Astrocyte (in vitro differentiated cells and primary cell): ENCODE measurements around the gene NPHP4. TPM values are rescaled to one million over a fixed set of nuclear protein-coding genes. Genes with fewer than 3 reads are reported as not detected.

Experiments used
- DNase-seq: peaks from one replicate; pipeline ENCODE4 v3.0.0-alpha.2; 2010; ENCODE audit warnings: low read depth
- FAIRE-seq: peaks from 2 replicates; lab custom pipeline; 2011; peaks lifted over from hg19 to GRCh38; lab: Jason Lieb, UNC
- H2AFZ ChIP-seq: 2 replicates; pipeline ENCODE4 v1.6.0; 2012; ENCODE audit warnings: low read depth, low read length, inconsistent platforms
- H3K27ac ChIP-seq: 2 replicates; pipeline ENCODE4 v1.5.1; 2011; ENCODE audit warnings: low read depth, low read length, inconsistent platforms
- H3K27me3 ChIP-seq: 2 replicates; pipeline ENCODE4 v1.6.0; 2011; ENCODE audit warnings: low read length, inconsistent platforms; ENCODE audit not compliant: insufficient read depth
- H3K36me3 ChIP-seq: 2 replicates; pipeline ENCODE4 v1.5.1; 2011; ENCODE audit warnings: low read length, inconsistent platforms; ENCODE audit not compliant: insufficient read depth
- H3K4me1 ChIP-seq: 2 replicates; pipeline ENCODE4 v1.5.1; 2011; ENCODE audit warnings: low read length, inconsistent platforms; ENCODE audit not compliant: insufficient read depth
- H3K4me2 ChIP-seq: 2 replicates; pipeline ENCODE4 v1.6.0; 2012; ENCODE audit warnings: low read length, inconsistent platforms
- H3K4me3 ChIP-seq: 2 replicates; pipeline ENCODE4 v1.5.1; 2011; ENCODE audit warnings: low read depth, mild to moderate bottlenecking, low read length, inconsistent platforms; ENCODE audit not compliant: insufficient read depth
- H3K79me2 ChIP-seq: 2 replicates; pipeline ENCODE4 v1.6.0; 2012; ENCODE audit warnings: mild to moderate bottlenecking, low read length, inconsistent platforms; ENCODE audit not compliant: insufficient read depth
- H3K9ac ChIP-seq: 2 replicates; pipeline ENCODE4 v1.6.0; 2012; ENCODE audit warnings: mild to moderate bottlenecking, low read length, inconsistent platforms
- H3K9me3 ChIP-seq: 2 replicates; pipeline ENCODE4 v1.5.1; 2012; ENCODE audit warnings: low read depth, mild to moderate bottlenecking, low read length, inconsistent platforms; ENCODE audit not compliant: insufficient read depth
- H4K20me1 ChIP-seq: 2 replicates; pipeline ENCODE4 v1.6.0; 2012; ENCODE audit warnings: low read length, inconsistent platforms; ENCODE audit not compliant: insufficient read depth
- H3K27ac Mint-ChIP-seq: one replicate; pipeline ENCODE4 v1.8.0; 2021; ENCODE audit warnings: mild to moderate bottlenecking, mixed read lengths; ENCODE audit not compliant: unreplicated experiment
- H3K27me3 Mint-ChIP-seq: one replicate; pipeline ENCODE4 v1.8.0; 2021; ENCODE audit warnings: low read depth, mixed read lengths; ENCODE audit not compliant: unreplicated experiment
- H3K36me3 Mint-ChIP-seq: one replicate; pipeline ENCODE4 v1.8.0; 2021; ENCODE audit warnings: low read depth, mixed read lengths; ENCODE audit not compliant: unreplicated experiment
- H3K4me1 Mint-ChIP-seq: one replicate; pipeline ENCODE4 v1.8.0; 2021; ENCODE audit warnings: low read depth, mixed read lengths; ENCODE audit not compliant: unreplicated experiment
- H3K4me3 Mint-ChIP-seq: one replicate; pipeline ENCODE4 v1.8.0; 2021; ENCODE audit warnings: mild to moderate bottlenecking, moderate library complexity, mixed read lengths; ENCODE audit not compliant: unreplicated experiment
- H3K9me3 Mint-ChIP-seq: one replicate; pipeline ENCODE4 v1.8.0; 2021; ENCODE audit warnings: mild to moderate bottlenecking, mixed read lengths; ENCODE audit not compliant: unreplicated experiment
- CTCF ChIP-seq: IDR thresholded peaks from 2 replicates; pipeline ENCODE4 v1.5.1; 2011; ENCODE audit warnings: low read depth, mild to moderate bottlenecking, inconsistent platforms, low read length, moderate library complexity; ENCODE audit not compliant: insufficient read depth
- EZH2 ChIP-seq: IDR thresholded peaks from 2 replicates; pipeline ENCODE4 v1.6.1; 2012; ENCODE audit warnings: mild to moderate bottlenecking, low read length, inconsistent platforms; ENCODE audit not compliant: insufficient read depth
- total RNA-seq: library from RNA; stranded (reverse); gene quantifications from 2 replicates; pipeline ENCODE4 v1.2.1, GENCODE V29; 2021

Gene NPHP4
- total RNA-seq, 1 donor from 2014 or later, result 8.4 TPM

GRCh38 chr1:6005276-6005917 is 13.2 kb upstream of the NPHP4 start:
- Mint-ChIP-seq H3K27ac (no peak overlapping the region), H3K27me3 (peaks cover 24% of the 10 kb centered on the region), H3K4me1 (peaks cover 2% of the 10 kb centered on the region), H3K4me3 (no peak overlapping the region), H3K36me3 (peaks cover 2% of the 10 kb centered on the region), H3K9me3 (no peaks in the 10 kb centered on the region)
- peaks cover 19% of the 10 kb centered on the region for H4K20me1 ChIP-seq
- H3K9ac ChIP-seq, result no peak overlapping the region
- no peaks in the 10 kb centered on the region for H3K9me3 ChIP-seq
- H2AFZ ChIP-seq, result no peak overlapping the region
- FAIRE-seq (no peak), DNase-seq (no peak)
- H3K4me2 ChIP-seq, result no peak overlapping the region
- H3K4me1 ChIP-seq, result no peaks in the 10 kb centered on the region
- H3K79me2 ChIP-seq, result no peaks in the 10 kb centered on the region
- no peak overlapping the region for H3K27ac ChIP-seq
- H3K27me3 ChIP-seq, result peaks cover 8% of the 10 kb centered on the region
- H3K36me3 ChIP-seq, result no peaks in the 10 kb centered on the region
- no peak for TF ChIP-seq EZH2
- TF ChIP-seq CTCF, result no peak
- no peak overlapping the region for H3K4me3 ChIP-seq

- Histone ChIP-seq H3K4me3 (no peak overlapping the region), H3K9ac (no peak overlapping the region), H3K4me1 (no peaks in the 10 kb centered on the region), H3K4me2 (no peak overlapping the region), H3K9me3 (no peaks in the 10 kb centered on the region), H2AFZ (no peak overlapping the region), H3K27me3 (peaks cover 8% of the 10 kb centered on the region), H3K79me2 (no peaks in the 10 kb centered on the region), H3K36me3 (no peaks in the 10 kb centered on the region), H4K20me1 (peaks cover 19% of the 10 kb centered on the region), H3K27ac (no peak overlapping the region)
- no peak for FAIRE-seq
- H3K4me3 Mint-ChIP-seq, result no peak overlapping the region
- H3K27me3 Mint-ChIP-seq, result peaks cover 29% of the 10 kb centered on the region
- TF ChIP-seq EZH2 (no peak), CTCF (no peak)
- peaks cover 2% of the 10 kb centered on the region for H3K36me3 Mint-ChIP-seq
- H3K27ac Mint-ChIP-seq, result no peak overlapping the region
- DNase-seq, result no peak
- H3K9me3 Mint-ChIP-seq, result no peaks in the 10 kb centered on the region
- H3K4me1 Mint-ChIP-seq, result peaks cover under 1% of the 10 kb centered on the region
Measured at GRCh38 chr1:6004412-6005123, 12.3 kb upstream of the NPHP4 start.
